Thyroid gland (tissue), 4 donors: Measurements from ENCODE around the gene AFAP1. TPM values are rescaled to one million over a fixed set of nuclear protein-coding genes. Genes with fewer than 3 reads are reported as not detected.

Experiments
- DNase-seq, 2 donors: peaks; one replicate each; pipeline ENCODE4 v3.0.0-alpha.2; 2019
- H3K27ac ChIP-seq, 3 donors: fragments of 200-600 bp; sonication (generic); 1 replicate in 2 of 3; 2 replicates in 1 of 3; pipeline ENCODE4 v1.5.1; 2016 to 2019; ENCODE audit warnings: mild to moderate bottlenecking in 1 of 3, moderate library complexity in 1 of 3
- H3K27me3 ChIP-seq: fragments of 200-600 bp; sonication (generic); one replicate; pipeline ENCODE4 v1.5.1; 2019
- H3K36me3 ChIP-seq, 2 donors: fragments of 200-600 bp; sonication (generic); one replicate each; pipeline ENCODE4 v1.5.1; 2016 to 2019
- H3K4me1 ChIP-seq, 2 donors: fragments of 200-600 bp; sonication (generic); one replicate each; pipeline ENCODE4 v1.5.1; 2017 to 2019
- H3K4me3 ChIP-seq, 3 donors: fragments of 200-600 bp; sonication (generic); replicated peaks in 1 of 3; 1 replicate in 2 of 3; 2 replicates in 1 of 3; pipeline ENCODE4 v1.5.1; 2016; ENCODE audit warnings: mild to moderate bottlenecking in 1 of 3
- H3K9me3 ChIP-seq: fragments of 200-600 bp; sonication (generic); one replicate; pipeline ENCODE4 v1.5.1; 2017
- CTCF ChIP-seq, 6 experiments: fragments of 200-600 bp in 3 of 6; fragments of 450-650 bp in 3 of 6; sonication (generic) in 3 of 6; IDR thresholded peaks; one replicate each; pipeline ENCODE4 v1.5.1; 2016 to 2019; ENCODE audit warnings: antibody characterized with exemption in 6 of 6, mild to moderate bottlenecking in 2 of 6, inconsistent platforms in 1 of 6, moderate library complexity in 1 of 6
- POLR2A ChIP-seq, 2 donors: fragments of 450-650 bp; IDR thresholded peaks; one replicate each; pipeline ENCODE4 v1.6.1; 2017; ENCODE audit warnings: antibody characterized with exemption in 2 of 2, mild to moderate bottlenecking in 2 of 2, moderate library complexity in 1 of 2
- WGBS, 2 donors: methylation state at CpG; one replicate each; pipeline ENCODE4 v1.1.5; 2017; 5-methylcytosine and 5-hydroxymethylcytosine counted together
- intact Hi-C: fragments of 100-400 bp; cut with DNase I; formaldehyde crosslinking; loops from one replicate; pipeline ENCODE4 v1.15.1; 2023
- total RNA-seq, 4 donors: library from RNA; depleted of rRNA; stranded (reverse); fragments of >200 nt; gene quantifications; one replicate each; pipeline ENCODE4 v1.2.3, GENCODE V29; 2016

The AFAP1 gene
- total RNA-seq, 4 donors from 2014 or later: 12.3 to 33.3 (median 26.2) TPM

- Histone ChIP-seq H3K9me3 (no peaks in the 10 kb centered on the region), H3K27ac (no peak overlapping the region), H3K4me1 (no peaks in the 10 kb centered on the region), H3K4me3 (no peak overlapping the region), H3K36me3 (no peaks in the 10 kb centered on the region), H3K27me3 (no peaks in the 10 kb centered on the region)
- WGBS, 2 donors: 83 to 85% methylated on average over 10 to 21 of the region's 22 CpGs
- intact Hi-C loops: no loop called here
- TF ChIP-seq CTCF (IDR thresholded peaks at IDR 0.05) (no peak), POLR2A (IDR thresholded peaks at IDR 0.05) (no peak)
- no peak for DNase-seq
These were observed 212.8 kb downstream of the AFAP1 start for GRCh38 chr4:7726665-7727413.

- intact Hi-C loops: no loop called here
- H3K4me1 ChIP-seq: no peaks in the 10 kb centered on the region
- WGBS, 2 donors: 75 to 86% methylated on average over 4 to 9 of the region's 9 CpGs
These were observed 213.7 kb downstream of the AFAP1 start for GRCh38 chr4:7725951-7726350.

GRCh38 chr4:7723625-7724024 is 216.0 kb downstream of the AFAP1 start:
- Histone ChIP-seq H3K4me3 (no peak overlapping the region), H3K4me1 (no peaks in the 10 kb centered on the region), H3K27ac (no peak overlapping the region), H3K9me3 (no peaks in the 10 kb centered on the region), H3K27me3 (no peaks in the 10 kb centered on the region), H3K36me3 (no peaks in the 10 kb centered on the region)
- no peak for DNase-seq
- WGBS, 2 donors: 95 to 99% methylated on average over 11 to 16 of the region's 16 CpGs
- intact Hi-C loops: no loop called here
- TF ChIP-seq CTCF (IDR thresholded peaks at IDR 0.05): no peak
- no peak for TF ChIP-seq POLR2A (IDR thresholded peaks at IDR 0.05)

More at GRCh38 chr4:7725951-7726350, 213.7 kb downstream of the AFAP1 start:
- H3K36me3 ChIP-seq: no peaks in the 10 kb centered on the region
- DNase-seq: no peak
- no peak overlapping the region for H3K4me3 ChIP-seq
- no peak for TF ChIP-seq POLR2A (IDR thresholded peaks at IDR 0.05)
- no peak for TF ChIP-seq CTCF (IDR thresholded peaks at IDR 0.05)
- H3K9me3 ChIP-seq: no peaks in the 10 kb centered on the region
- H3K27ac ChIP-seq: no peak overlapping the region
- no peaks in the 10 kb centered on the region for H3K27me3 ChIP-seq

DNA sequence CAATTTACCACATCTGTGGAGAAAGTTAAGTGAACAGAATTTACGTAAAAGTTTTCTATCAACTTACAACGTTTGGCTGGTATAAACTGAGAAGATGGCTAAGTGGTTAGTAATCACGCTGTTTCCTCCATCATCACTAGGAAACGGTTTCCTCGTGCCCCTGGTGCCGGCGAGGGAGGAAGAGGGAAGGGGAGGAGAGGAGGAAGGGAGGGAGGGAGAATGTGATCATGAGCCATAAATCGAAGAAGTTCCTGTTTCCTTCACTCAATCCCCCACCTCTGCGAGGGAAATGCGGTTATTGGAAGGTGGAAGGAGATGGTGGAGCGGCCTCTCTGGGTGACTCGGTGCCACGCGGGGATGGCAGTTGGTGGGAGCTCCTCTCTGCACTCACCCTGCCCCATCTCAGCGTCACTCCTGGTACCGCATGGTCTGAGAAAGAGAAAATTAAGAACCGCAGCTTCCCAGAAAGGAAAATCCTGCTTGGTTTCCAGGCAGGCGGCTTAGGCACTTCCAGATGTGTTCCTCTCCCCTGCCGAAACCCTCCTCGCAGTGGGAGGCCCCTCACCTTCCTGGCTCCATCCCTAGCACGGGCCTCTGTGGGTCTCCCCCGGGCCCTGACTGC is 216.8 kb downstream of the AFAP1 start:
- 75 to 76% methylated on average over 22 of the region's 22 CpGs for WGBS, 2 donors
- DNase-seq: no peak
- Histone ChIP-seq H3K27ac (no peak overlapping the region), H3K27me3 (no peaks in the 10 kb centered on the region), H3K9me3 (no peaks in the 10 kb centered on the region), H3K4me1 (no peaks in the 10 kb centered on the region), H3K4me3 (no peak overlapping the region), H3K36me3 (no peaks in the 10 kb centered on the region)
- intact Hi-C loops: no loop called here
- TF ChIP-seq POLR2A (IDR thresholded peaks at IDR 0.05) (no peak), CTCF (IDR thresholded peaks at IDR 0.05) (no peak)

GRCh38 chr4:7721984-7722551 is 217.6 kb downstream of the AFAP1 start:
- WGBS, 2 donors: 75 to 78% methylated on average over 13 of the region's 13 CpGs
- no peak for TF ChIP-seq POLR2A (IDR thresholded peaks at IDR 0.05)
- TF ChIP-seq CTCF (IDR thresholded peaks at IDR 0.05): no peak
- Histone ChIP-seq H3K9me3 (no peaks in the 10 kb centered on the region), H3K27ac (no peak overlapping the region), H3K4me3 (no peak overlapping the region), H3K36me3 (no peaks in the 10 kb centered on the region), H3K27me3 (no peaks in the 10 kb centered on the region), H3K4me1 (no peaks in the 10 kb centered on the region)
- intact Hi-C loops: no loop called here
- DNase-seq: no peak
